AG20443 (cell line): ENCODE results near the gene ACVR1C.

ENCODE experiments used
- DNase-seq: peaks from one replicate; pipeline ENCODE4 v3.0.0; 2012; ENCODE audit warnings: low spot score, mixed read lengths

ACVR1C gene

GRCh38 chr2:157497638-157498314, 130.9 kb downstream of the ACVR1C start:
- peak; percentile 52 for DNase-seq

DNA sequence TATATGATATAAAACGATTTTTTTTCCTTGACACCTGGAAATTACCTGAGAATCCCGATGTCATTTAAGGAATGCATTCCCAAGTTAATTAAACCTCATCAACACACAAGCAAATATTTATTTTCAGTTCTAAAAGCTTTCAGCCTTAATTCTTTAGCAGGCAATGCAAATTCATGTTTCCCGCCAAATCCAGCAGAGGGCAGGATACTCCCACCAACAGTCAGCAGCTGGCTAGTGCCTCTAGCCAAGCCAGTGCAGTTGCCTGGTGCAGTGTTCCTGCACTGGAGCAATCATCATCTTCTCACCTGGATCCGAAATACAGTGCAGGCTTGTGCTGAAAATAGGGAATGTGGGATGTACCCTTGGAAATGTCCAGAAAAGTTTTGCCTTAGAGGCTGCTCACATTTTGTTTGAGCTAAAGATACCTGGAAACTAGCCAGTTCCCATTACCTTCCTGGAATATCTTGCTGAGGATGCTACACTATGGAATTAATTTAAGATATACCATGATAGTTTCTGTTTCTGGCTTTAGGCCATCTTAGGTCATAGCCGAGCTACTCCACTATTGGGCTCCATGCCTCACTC, 136.4 kb downstream of the ACVR1C start:
- DNase-seq, result peak; percentile 86

DNA sequence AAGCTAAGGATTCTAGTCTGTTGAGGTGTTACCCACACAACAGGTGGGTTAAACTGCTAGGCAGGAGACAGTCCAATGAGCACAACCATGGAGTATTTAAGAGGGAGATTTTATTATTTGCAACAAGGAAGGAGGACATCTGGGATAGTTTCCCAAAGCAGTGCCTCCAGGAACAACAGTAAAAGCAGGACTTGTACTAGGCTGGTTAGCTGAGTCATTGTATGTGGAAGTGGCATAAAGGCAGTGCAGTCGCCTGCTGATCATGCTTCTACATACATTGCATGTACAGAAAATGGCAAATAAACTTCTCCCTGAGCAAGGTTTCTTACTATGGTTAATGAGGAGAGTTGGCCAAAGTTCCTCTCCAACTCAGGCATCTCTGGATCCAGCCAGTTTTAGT, 138.7 kb downstream of the ACVR1C start:
- no peak for DNase-seq

DNA sequence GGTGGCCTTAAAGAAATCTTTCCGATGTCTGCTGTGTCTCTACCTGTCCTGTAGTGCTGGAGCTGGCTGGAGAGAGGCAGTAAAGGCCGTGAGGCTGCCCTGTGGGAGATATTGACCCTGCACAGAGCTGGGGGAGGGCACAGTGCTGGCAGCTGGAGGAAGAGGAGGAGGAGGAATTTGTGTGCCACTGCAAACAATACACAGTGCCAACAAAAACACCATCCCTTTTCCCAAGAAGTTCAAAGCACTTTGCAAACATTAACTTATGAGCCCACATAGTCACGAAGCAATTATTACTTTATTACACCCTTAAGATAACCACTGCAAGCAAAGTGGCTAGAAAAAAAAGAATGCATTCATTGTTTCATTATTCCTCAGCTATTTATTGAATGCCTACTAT, 139.8 kb downstream of the ACVR1C start:
- DNase-seq, result no peak

- no peak for DNase-seq
Observed at GRCh38 chr2:157487747-157488146, 140.9 kb downstream of the ACVR1C start.

- no peak for DNase-seq
Observed at GRCh38 chr2:157487271-157487610, 141.4 kb downstream of the ACVR1C start.

DNA sequence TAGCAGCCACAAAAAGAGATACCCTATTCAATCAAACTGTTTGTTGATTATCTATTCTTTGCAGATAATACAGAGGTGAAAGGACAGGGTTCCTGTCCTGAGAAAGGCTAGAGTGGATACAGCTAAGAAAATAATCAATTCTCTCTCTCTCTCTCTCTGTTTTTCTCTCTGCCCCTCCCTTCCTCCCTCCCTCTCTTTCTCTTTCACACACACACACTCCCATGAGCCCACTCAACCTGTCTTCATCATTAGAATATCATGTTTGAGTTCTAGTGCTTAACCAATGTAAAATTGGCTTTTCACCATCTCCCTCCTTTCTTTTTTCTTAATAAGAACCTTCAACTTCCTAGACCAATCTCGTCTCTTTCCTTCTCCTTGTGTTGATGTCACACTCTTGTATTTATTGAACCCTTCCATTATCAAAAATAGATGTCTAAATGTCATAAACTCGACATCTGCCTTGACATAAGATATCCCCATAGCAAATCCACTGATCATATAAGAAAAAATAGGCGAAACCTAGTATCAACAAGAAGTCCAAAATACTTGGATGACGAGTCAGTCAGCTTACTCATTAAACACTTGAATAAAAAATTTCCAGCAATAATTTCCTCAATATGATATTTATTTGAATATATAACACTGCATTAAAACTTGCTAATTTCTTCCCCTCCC, 141.9 kb downstream of the ACVR1C start:
- DNase-seq, result no peak

GRCh38 chr2:157480182-157480961, 148.3 kb downstream of the ACVR1C start:
- peak; percentile 64 for DNase-seq

DNA sequence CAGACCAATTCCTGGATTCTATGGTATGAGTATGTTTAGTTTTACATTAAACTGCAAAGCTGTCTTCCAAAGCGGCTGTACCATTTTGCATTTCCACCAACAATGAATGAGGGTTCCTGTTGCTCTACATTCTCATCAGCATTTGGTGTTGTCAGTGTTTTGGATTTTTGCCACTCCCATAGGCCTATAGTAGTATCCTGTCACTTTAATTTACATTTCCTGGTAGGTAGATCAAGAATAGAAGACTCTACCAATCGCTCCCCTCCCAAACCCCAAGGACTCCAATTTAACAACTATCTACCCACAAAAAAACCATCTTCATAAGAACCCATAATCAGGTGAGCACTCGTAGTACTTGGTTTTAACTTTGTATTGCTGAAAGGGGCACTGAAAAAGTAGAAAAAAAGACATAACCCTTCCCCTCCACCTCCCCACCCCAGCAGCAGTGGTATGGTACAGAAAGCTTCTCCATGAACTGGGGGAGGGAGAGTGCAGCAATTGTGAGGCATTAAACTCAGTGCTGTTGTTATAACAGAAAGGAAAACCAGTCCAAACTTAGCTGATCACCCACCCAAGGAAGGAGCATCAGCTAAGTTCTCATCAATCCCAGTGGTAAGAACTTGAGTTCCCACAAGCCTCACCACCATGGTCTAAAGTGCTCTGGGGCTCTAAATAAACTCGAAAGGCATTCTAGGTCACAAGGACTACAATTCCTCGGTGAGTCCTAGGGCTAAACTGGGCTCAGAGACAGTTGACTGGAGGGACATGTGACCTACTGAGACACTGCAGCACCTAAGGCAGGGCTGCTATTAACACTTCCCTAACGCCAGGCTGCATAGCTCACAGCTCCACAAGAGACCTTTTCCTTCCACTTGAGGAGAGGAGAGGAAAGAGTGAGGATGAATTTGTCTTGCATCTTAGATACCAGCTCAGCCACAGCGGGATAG, 149.3 kb downstream of the ACVR1C start:
- DNase-seq, result no peak

DNA sequence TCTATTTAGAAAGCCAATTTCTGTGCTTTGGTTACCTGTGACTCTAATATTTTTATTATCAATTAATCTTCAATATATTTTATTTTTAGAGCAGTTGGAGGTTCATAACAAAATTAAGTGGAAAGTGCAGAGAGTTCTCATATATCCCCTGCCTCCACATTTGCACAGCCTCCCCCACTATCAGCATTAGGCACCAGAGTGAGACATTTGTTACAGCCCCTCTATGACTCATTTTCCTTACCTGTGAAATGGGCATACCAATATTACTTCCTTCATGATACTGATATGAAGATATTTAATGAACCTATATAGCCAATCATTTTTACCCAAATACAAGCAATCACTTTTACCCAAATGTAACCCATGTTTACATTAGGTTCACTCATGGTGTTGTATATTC, 150.7 kb downstream of the ACVR1C start:
- no peak for DNase-seq

GRCh38 chr2:157476953-157477709, 151.5 kb downstream of the ACVR1C start:
- DNase-seq, result peak; percentile 19
